GM12875 (cell line): ENCODE measurements around the gene VEGFA.

Experiments used
- H3K4me3 ChIP-seq: one replicate; pipeline ENCODE4 v1.5.1; 2011; ENCODE audit warnings: low read depth, low read length, control low read depth
- CTCF ChIP-seq: IDR thresholded peaks from 2 replicates; pipeline ENCODE4 v1.5.1; 2011; ENCODE audit warnings: low read depth, mild to moderate bottlenecking, control low read depth, inconsistent platforms, low read length, moderate library complexity, borderline replicate concordance; ENCODE audit not compliant: insufficient read depth

VEGFA gene

GRCh38 chr6:43747784-43748183, 22.2 kb upstream of the VEGFA start:
- TF ChIP-seq CTCF, result no peak

GRCh38 chr6:43748765-43749164, 21.2 kb upstream of the VEGFA start:
- no peak overlapping the region for H3K4me3 ChIP-seq
- no peak for TF ChIP-seq CTCF

More at GRCh38 chr6:43747784-43748183, 22.2 kb upstream of the VEGFA start:
- no peak overlapping the region for H3K4me3 ChIP-seq

DNA sequence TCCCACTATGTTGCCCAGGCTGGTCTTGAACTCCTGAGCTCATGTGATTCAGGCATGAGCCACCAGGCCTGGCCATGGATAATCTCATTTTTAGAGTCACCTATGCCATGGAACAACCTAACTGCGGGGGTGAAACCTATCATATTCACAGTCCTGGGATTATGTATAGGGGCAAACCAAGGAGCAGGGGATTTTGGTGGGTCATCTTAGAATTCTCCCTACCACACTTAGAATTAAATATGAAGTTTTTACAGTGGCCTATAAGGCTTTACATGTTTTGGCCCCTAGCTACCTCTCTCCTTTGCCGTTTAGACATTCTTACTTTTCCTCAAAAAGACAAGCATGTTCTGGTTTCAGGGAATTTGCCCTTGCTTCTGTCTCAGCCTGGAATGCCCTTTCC, 20.6 kb upstream of the VEGFA start:
- TF ChIP-seq CTCF, result no peak
- H3K4me3 ChIP-seq, result no peak overlapping the region

- TF ChIP-seq CTCF, result no peak
- H3K4me3 ChIP-seq, result no peak overlapping the region
Measured at GRCh38 chr6:43750622-43751021, 19.4 kb upstream of the VEGFA start.

DNA sequence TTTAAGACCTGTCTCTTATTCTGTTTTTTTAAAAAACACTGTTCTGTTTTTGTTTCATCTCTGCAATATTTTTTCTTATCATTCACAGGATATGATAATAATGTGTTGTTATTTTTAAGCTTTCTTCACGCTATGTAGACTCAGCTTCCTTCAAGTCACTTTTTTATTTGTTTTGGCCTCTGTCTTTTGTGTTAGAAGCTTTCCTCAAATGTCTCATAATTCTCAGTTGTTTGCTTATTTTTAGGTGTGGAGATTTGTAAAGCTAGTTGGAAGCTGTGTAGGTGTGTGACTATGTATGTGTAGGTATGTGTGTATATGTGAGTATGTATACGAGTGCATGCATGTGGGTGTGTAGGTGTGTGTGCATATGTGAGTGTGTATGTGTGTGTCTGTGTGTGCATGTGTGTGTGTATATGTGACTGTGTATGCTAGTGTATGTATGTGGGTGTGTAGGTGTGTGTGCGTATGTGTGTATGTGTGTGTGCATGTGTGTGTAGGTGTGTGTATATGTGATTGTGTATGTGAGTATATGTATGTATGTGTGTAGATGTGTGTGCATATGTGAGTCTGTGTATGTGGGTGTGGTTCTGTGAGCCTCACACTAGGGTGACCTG, 16.3 kb upstream of the VEGFA start:
- TF ChIP-seq CTCF, result no peak

DNA sequence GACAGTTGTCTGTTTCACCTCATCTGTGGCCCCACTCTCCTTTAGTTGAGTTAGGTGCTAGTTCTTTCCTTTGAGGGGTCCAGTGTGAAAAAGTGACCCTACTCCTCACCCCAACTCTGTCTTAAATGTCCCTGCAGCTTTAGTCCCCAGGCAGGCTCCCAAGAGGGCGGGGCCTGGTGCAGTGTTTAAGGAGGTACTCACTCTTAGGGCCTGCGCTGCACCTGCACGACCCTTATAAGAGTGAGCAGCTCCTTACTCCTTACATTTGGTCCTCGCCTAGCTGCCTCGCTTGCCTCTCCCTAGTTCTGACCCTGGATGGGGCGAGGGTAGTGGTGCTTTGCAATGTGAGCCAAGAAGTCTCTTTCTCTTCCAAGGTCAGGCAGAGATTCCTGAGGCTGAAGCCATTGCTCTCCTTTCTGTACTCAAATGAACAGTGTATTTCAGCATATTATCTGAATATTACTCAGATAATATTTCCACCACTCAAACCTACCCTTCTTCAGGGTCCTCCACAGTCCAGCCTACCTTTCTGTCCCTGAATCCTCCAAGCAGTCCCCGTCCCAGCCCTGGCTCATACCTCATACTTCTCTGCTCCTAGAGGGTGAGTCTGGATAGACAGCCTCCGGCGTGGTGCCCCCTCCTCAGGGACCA, 11.9 kb upstream of the VEGFA start:
- TF ChIP-seq CTCF, result no peak
- H3K4me3 ChIP-seq, result no peak overlapping the region

More for the DNA sequence above, 16.3 kb upstream of the VEGFA start:
- no peak overlapping the region for H3K4me3 ChIP-seq

GRCh38 chr6:43758617-43759050, 11.4 kb upstream of the VEGFA start:
- TF ChIP-seq CTCF, result peak; percentile 84
- no peak overlapping the region for H3K4me3 ChIP-seq
